ENCODE results near the gene ANKRD22.
"Not testable (repeated sequence)": the region's sequence is repeated elsewhere in the genome, so short reads cannot be mapped to it uniquely, and the experiment has no call there.

Gene ANKRD22

DNA sequence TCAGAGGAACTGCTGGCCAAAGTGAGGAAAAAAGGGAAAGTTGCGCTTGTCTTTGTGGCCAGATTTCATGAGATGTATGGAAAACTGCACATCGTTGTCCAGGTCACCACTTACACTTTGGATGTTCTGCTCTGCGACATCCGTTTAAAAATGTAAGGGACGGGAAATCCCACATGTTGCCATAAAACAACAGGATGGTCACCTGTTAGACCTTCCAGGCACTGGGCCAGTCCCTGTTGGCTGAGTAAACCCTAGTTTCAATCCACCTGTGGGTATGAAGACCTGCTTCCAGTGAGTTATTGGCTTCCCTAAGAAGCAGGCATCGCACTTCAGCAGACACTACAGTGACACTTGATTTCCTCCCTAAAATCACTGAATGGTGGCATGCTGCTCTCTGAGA lies 25.7 kb upstream of the ANKRD22 start:
- DNase-seq = no peak

DNA sequence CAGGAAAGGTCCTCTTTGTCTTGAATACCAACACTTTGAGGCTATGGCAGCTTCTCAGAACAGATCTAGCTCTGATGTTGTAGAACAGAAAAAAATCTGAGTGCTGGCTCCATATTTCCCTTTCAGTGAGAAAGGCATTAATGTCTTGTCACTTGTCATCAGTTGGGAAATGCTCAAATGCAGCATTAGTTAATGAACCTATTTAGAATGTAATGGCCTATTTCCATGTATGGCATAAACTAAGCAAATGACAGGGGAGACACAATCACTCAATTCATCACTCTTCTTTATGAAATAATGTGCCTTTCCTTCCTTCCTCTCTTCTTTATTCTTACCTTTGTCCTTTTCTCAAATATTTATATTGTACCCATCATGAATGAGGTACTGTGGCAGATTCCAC lies 23.4 kb upstream of the ANKRD22 start:
- no peak for DNase-seq

DNA sequence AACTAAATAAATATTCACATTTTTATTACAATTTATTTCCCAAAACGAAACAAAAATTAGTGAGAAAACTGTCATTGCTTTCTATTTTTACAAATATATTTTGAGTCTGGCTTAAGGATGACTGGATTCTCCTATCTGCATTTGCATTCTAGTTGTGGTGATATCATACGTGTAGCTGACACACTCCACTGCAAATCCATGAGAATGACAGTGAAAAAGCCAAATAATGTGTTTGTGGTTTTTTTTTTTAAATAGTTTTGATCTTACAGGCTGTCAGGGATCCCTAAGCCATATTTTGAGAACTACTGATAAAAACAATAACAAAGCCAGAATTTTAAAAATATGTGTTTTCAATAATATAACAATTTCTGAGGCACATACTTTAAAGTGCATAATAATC lies 22.6 kb upstream of the ANKRD22 start:
- no peak for DNase-seq

DNA sequence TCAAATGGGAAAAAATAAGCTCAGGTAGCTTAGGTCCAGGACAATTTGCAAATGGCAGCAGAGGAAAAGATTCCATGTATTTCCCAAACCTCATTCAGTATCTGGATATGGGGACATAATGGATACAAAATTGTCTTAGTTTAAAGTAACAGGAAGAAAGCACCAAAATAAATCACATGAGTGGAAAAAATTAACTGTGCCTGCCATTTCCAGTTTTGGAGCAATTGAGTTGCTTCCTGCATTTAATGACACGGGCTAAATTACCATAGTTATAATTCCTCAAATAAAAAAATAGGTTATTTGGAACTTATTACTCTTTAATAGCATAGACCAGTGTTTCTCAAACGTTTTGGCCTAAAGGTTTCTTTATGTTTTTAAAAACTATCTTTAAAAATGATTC lies 22.1 kb upstream of the ANKRD22 start:
- no peak for DNase-seq

DNA sequence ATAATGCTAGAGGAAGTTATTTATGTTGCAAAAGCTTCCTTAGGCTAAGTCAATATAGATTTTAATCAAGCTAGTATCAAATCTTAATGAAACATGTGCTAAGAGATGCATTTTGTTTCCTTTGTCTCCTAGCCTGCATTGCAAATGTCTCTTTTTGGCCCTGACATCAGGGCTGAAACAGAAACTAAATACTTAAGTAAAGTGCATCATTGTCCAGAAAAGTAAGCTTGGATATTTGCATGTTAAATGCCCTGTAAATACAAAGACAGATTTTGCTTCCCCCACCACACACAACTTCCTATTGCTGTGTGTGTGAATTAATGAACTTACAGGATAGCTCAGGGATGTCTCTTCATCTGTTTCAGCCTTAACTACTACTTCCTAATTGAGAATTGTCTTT lies 18.4 kb upstream of the ANKRD22 start:
- DNase-seq = no peak

DNA sequence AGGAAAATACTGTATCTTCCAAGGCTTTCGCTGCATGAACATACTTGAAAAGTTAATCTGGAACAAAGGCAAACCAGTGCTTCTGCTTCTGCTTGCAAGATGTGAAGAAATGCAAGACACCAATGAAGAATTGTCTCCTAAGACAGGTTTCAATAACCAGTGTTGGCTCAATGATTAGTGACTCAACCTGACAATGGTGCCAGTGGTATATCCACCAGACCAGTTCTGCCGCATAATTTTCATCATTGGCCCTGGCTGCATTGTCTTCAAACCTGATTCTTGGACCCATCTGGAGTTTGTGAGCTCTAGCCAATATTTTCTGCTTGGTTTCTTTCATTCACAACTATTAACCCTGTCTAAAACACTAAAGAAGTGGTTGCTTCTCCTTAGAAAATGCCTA lies 14.8 kb upstream of the ANKRD22 start:
- DNase-seq = no peak

DNA sequence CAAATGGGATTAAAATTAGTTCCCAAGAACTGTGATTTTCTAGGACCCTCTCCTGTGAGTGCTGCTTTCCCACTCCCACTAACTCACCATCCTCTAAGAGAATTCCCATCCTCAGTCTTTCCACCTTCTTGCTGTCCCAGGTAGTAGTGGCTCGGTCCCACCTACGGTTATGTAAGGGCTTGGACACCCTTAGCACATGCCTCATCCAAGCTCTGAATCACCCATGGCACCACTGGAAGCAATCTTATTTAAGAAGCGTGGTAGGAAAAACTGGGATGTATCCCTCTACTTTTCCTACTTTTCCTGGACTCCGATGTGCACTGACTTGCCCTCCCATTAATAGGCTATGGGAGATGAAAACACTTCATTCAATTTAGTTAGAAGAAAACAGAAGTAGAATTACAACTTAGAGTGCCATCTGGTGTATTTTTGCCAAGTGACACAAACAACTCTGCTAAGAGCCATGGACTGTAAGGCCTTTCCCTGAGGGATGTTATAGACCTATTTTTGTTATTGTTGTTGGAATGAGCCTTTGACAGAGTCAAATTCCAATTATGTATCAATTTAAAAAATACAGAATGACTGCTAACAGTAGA lies 13.7 kb upstream of the ANKRD22 start:
- peak; percentile 71 for DNase-seq

DNA sequence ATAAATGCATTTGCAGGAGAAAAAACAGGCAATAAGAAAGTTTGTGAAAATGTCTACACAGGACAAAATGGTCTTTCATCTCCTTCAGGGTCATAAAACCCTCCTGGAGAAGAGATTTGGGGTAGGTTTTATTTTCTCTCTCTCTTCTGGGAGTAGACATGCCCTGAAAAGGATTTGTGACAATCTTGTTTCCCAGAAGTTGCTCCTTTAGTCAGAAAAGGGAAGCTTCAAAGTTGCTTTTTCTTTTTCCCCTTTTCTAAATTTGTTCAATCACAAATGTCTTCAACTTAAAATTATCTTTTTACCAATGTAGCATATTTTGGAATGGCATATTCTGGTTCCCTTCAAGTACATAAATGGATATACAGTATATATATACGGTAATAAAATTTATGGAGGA lies 9.4 kb upstream of the ANKRD22 start:
- DNase-seq = peak; percentile 47

DNA sequence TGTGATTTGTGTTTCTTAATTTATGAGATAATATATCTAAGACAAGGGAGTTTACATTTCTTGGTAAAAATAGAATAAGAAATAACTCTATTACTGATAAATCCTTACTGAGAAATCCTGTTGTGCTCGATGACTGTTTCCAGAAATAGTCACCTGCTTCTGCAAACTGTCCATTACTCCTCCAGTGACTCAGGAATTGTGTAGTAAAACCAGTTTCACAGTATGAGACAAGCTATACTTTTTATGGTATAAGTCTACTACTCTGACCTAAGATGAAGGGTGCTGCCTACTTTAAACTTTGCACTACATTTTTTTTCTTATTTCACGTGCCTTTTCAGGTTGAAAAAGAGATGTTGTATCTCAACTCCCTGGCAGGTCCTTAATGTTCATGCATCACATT lies 6.8 kb upstream of the ANKRD22 start:
- DNase-seq = no peak

DNA sequence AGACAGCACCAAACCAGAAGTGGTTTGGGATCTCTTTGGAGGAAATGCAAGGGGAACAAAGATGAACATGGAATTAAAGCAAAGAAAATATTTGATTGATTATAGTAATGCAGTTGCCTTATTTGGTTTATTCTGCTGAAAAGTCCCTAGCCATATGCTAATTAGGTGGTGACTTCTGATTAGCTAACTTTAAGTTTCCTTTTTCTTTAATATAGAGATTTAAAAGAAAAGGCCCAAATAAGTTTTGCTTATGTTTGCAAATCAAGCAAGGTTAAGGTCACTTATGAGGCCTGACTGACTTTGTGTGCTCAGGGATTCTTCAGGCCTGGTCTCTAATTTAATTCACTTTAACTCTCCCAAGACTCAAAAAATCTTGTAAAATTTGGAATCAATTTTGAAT lies 6.2 kb upstream of the ANKRD22 start:
- no peak for DNase-seq

DNA sequence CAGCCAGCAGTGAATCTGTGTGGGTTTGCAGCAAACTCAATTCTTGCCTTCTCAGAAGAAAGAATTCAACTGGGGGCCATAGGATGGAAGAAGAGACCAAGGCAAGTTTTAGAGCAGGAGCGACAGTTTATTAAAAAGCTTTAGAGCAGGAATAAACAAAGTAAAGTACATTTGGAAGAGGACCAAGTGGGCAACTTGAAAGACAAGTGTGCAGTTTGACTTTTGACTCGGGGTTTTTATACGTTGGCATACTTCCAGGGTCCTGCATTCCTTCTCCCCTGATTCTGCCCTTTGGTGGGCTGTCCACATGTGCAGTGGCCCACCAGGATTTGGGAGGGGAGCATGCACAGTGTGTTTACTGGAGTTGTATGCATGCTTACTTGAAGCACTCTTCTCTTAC lies 3.0 kb upstream of the ANKRD22 start:
- no peak for DNase-seq

DNA sequence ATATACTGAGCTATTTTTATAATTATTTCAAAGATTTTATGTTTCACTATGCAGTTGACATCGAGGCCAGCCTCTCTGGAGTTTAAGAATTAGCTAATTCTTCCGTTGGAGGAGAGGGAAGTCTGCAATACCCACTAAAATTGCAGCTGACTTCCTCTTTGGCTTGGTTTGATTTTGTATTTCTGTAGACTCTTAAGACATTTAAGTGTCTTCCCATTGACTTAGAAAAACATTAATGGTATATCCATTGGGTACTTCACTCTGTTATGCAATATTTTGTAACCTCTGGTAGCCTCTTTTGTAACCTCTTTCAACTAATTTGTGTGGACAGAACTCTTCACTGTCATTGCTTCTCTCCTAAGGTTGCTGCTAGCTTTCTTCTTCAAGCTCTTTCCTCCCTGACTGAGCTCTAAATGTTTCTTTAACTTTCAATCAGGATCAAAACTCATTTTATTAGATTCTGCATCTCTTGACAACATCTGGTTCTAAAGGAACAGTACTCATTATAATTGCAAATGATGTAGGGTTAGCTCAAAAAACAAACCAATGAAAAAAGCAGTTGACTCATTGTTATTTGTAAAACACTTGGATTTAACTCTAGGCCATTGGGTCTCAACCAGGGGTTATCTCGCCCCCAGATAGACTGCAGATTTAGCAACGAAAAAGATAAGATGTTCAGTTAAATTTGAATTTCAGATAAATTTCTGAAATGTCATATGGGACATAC lies 1.7 kb upstream of the ANKRD22 start:
- DNase-seq = peak; percentile 99

DNA sequence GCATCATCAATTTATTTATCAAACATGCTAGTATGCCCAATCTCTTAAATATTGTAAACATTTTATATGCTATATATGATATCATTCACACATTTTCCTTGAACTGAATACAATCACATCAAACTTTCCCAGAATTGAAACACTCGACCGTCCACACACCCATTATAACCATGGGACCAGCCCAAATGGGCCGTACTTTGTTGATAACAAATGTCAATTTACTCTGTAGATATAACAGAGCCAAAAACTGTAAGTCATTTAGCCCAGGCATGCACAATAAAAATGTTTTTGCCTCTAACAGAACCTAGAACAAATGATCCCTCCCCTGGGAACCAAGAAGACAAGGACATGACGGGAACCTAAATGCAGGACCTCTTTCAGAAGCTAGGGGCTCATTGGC lies 683 bp upstream of the ANKRD22 start:
- DNase-seq = no peak

DNA sequence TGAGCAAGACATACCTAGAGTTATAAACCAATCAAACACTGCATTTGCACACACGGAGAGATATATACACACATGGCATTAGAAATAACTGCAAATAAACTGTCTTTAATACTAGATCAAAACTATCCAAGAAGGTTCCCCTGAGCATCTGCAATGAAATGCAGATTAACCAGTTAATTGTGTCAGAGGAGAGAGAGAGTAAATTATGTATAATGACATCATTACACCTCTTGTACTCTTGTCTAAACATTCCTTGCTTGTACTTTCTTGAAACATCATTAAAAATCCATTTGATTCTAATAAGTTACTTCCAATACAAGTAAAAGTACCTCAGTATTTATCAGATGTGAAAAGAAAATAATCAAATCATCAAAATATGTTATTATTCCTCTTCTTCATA lies 932 bp downstream of the ANKRD22 start:
- DNase-seq = no peak

DNA sequence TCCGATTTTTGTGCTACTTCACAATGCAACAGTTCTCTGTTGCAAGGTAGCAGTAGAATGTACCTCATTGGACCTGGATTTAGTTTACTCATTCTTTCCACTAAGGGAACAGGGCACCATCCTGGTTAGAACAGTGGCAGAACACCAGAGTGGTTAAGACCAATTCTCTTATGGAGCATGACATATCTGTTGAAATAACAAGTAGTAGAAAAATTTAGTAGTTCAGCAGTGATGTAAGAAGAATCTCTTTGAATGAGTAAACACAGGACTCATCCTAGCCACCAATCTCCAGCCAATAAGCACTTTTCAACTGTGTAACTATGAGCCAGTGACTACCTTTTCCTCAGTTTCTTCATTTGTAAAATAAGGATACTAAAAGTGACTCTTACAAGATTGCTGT lies 2.4 kb downstream of the ANKRD22 start:
- DNase-seq = no peak

DNA sequence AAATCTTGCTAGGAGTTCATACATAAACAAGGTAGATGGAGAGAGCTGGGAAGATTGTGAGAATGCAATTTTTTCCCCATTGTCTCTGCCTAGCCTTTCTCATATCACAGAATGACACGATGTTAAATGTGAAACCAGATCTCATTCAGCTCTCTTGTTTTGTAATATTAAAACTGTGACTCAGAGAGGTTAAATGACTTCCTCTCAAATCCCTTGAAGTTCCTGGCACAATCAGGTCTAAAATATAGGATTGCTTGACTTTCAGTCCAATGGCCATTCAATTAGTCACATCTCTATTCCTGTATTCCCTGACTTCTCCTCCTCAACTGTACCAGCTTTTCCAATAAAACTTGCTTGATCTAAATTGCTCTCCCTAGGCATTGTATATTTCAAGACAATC lies 3.1 kb downstream of the ANKRD22 start:
- peak; percentile 67 for DNase-seq

DNA sequence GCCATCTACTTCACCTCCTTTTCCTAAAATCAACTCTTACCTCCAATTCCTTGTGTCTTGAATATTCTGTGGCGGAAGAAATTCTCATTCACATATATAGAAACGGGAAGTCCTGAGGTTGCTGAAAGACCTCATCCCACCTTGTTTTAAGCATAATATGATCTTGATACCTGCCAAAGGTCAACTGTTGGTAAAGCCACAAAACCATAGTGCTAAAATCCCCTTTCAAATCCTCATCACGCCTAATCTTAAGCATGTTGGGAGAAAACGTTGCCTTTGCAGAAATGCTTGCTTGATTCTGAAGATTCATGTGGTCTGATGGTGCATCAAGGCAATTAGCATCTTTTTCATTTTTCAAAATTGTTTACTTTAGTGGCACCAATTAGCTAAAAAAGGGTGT lies 8.5 kb downstream of the ANKRD22 start:
- no peak for DNase-seq

DNA sequence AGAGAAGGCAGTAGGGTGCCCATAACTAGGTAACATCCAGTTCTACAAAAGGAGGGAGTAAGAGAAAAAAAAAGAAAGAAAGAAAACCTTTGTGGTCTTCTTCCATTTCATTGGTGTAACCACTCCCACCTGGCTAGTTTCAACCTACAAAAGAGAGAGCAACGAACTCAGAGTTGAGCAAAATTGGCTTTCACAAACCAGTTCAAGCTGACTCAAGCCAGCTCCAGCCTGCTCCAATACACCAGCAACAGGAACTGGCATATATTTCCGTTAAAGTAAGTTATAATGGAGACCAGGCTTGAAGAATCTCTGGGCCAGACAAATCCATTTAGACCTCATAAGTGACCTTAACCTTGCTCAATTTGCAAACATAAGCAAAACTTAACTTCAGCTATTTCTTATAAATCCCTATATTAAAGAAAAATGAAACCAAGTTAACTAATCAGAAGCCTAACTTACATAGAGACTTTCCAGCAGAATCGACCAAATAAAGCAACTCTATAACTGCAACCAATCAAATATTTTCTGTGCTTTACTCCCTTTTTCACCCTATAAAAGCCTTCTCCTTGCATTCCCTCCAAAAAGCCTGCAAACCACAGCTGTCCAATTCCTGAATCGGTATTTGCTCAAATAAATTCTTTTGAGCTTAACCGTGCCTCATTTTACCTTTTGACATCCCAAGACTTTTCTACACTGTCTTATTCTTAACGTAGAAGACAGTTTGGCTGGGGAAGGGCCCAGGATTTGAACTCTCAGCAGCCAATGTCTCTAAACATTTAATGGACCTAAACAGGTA lies 10.1 kb downstream of the ANKRD22 start:
- peak; percentile 36 for DNase-seq

DNA sequence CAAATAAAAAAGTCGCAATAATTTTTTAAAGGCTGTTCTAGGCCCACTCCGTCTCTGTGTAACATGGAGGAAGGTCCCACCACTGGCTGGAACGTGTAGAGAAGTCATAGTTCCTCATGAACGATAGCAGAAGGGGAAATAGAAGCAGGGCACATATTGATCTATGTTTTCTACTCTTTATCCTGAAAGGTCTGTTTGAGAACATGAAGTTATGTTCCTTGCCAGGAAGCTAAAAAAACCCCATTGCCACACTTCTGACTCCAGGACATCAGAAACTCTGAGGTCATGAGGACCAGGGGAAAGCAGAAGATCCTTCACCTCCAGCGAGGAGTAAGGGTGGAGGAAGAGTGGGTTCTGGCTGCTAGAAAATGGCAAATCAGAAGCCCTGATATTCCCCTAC lies 10.8 kb downstream of the ANKRD22 start:
- DNase-seq = peak; percentile 58

DNA sequence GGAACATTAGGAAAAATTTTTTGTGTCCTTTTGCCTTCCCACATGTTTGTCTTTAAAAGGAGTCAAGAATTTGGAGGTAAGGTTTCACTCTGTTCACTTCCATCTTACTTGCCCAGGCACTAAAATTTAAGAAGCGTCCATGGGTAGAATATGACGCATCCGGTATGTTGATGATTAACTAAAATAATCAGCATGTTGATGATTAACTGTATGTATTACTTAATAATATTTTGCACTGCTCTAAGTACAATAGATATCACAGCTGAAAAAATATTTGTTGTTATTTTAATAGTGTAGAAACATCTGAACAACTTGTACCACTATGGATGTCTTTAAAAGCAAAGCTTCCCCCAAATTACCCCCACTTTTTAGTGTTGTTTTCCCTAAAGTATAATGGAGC lies 11.5 kb downstream of the ANKRD22 start:
- no peak for DNase-seq

DNA sequence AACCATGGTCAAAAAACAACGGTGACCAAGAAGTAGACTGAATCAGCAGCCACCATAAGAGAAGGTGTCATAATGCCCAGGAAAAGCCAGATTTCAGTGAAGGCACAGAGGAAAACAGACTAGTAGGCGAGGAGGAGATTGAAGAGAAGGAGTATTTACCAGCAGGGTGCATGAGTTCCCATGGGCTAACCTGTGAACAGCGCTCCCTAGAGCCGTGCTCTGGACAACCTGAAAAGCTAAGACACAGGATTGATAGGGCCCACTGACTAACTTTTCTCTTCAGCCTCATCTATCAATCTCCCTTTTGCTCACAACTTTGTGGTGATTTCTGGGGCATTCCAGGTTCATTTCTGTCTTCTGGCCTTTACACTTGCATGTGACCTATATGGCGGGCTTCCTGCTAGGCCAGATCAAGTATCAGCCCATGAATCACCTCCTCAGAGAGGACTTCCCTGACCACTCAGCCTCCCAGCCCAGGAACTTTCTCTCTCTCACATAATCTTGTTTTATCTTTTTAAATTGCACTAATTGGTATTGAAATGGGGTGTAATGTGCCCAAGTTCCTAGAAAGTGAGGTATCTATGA lies 12.8 kb downstream of the ANKRD22 start:
- no peak for DNase-seq

DNA sequence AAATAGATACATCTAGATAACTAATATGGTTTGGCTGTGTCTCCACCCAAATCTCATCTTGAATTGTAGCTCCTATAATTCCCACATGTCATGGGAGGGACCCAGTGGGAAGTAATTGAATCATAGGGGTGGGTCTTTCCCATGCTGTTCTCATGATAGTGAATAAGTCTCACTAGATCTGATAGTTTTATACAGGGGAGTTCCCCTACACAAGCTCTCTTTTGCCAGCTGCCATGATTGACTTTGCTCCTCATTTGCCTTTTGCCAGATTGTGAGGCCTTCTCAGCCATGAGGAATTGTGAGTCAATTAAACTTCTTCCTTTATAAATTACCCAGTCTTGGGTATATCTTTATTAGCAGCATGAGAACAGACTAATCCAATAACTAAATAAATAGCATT lies 14.0 kb downstream of the ANKRD22 start:
- not testable (repeated sequence) for DNase-seq

DNA sequence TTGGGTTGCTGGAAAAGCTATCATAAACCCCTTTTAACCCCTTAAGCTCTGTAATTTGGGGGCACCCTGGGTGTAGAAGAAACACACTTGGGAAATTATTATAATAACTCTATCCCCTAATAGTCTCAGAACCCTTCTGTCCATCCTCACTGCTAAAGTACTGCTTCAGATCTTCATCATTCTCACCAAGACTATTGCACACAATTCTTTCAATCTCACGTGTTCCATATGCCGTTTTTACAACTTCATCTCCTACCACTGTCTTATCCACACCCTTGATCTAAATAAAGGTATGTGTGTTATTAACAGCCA lies 15.8 kb downstream of the ANKRD22 start:
- no peak for DNase-seq
